22Rv1 (cell line): ENCODE measurements around the gene HNRNPH3.

Experiments used
- H3K27ac ChIP-seq: fragments of 450-650 bp; 2 replicates; pipeline ENCODE4 v1.5.1; 2017
- ZFX ChIP-seq: fragments of 450-650 bp; IDR thresholded peaks from 2 replicates; pipeline ENCODE4 v1.6.1; 2017; ENCODE audit warnings: antibody characterized with exemption, borderline replicate concordance
- TF ChIP-seq, protein P1 (sequence below): fragments of 450-650 bp; IDR thresholded peaks from 2 replicates; pipeline ENCODE4 v1.5.1; 2017; ENCODE audit warnings: mild to moderate bottlenecking

HNRNPH3 gene, protein sequence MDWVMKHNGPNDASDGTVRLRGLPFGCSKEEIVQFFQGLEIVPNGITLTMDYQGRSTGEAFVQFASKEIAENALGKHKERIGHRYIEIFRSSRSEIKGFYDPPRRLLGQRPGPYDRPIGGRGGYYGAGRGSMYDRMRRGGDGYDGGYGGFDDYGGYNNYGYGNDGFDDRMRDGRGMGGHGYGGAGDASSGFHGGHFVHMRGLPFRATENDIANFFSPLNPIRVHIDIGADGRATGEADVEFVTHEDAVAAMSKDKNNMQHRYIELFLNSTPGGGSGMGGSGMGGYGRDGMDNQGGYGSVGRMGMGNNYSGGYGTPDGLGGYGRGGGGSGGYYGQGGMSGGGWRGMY

DNA sequence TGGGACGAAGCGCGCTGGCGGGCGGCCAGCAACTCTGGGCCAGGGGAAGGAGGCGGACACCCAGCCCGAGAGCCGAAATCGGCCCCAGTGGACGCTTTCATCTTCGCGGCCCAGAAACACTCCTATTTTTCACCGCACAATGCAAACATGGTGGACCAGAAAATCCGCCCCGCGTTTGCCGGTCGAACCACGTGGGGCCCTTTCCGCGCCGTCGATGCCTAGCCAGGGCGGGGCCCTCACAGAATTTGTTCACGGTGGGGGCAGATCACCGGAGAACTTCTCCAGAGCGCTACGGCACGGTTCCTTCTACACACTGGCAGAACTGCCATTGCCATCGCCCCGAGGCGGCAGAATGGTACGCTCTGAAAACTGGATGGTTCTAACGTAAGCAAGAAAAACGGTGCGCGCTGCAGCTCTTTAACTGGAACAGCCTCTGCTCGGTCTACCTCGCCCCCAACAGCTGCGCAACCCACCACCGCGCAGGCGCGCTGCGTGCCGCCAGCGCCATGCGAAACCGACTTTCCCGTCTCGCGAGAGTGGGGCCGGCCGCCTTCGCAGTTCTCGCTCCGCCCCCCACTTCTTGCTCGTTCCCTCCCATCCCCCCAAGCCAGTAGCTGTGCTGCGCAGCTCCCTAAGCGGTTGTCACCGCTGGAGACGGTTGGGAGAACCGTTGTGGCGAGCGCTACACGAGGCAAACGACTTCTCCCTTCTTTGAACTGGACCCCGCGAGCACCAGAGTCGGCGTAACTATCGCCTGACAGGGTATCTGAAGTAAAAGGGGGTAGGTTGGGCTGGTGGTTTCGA, at the start of gene HNRNPH3:
Gene HNRNPH3, plus strand, starts transcription at position 610 of the 804 bp plus-strand sequence. CDS start 5,158 bp downstream, outside the sequence.
- peak within 1 kb of the TSS; percentile 99 for H3K27ac ChIP-seq
- TF ChIP-seq, protein P1, sequence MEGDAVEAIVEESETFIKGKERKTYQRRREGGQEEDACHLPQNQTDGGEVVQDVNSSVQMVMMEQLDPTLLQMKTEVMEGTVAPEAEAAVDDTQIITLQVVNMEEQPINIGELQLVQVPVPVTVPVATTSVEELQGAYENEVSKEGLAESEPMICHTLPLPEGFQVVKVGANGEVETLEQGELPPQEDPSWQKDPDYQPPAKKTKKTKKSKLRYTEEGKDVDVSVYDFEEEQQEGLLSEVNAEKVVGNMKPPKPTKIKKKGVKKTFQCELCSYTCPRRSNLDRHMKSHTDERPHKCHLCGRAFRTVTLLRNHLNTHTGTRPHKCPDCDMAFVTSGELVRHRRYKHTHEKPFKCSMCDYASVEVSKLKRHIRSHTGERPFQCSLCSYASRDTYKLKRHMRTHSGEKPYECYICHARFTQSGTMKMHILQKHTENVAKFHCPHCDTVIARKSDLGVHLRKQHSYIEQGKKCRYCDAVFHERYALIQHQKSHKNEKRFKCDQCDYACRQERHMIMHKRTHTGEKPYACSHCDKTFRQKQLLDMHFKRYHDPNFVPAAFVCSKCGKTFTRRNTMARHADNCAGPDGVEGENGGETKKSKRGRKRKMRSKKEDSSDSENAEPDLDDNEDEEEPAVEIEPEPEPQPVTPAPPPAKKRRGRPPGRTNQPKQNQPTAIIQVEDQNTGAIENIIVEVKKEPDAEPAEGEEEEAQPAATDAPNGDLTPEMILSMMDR, result no peak
- no peak for TF ChIP-seq ZFX

DNA sequence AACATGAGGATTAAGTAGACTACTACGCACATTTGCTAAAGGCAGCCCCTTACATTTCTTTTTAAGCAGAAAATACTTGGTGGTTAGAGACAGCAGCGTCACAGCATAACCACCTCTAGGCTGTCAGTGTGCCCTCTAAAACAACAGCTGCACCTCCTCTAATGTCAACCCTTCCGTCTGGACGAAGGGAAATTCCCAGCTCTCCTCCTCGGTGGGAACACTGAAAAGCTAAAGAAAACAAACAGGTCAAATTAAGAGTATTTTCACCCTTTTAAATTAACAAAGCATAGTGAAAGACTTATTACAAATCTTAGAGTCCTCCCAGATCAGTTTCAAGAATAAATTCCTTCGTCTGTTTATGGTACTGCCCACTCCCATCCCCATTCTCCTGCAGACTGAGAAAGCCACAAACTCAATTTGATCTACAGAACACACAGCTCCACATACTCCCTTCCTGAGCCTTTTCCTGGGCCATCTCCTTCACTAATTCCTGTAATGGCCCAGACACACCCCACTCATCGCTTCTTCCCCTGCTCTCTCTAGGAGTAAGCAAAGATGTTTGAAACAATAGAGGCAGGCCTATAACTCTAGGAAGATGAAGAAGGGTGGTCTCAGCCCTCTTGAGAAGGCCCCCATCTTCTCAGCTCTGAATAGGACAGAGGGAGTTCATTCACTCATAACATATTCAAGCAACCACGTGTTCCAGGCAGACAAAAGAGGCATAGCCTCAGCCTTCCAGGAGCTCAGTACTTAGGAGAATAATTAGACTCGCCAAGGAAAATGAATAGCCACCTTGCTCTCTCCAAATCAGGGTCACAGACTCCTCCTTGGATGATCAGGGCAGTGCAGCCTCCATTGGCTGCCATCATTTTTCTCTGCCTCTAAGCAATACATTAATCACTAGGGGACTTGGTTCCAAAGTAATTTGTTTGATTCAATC, 47.5 kb upstream of the HNRNPH3 start:
- no peak for TF ChIP-seq ZFX
- TF ChIP-seq, protein P1, result no peak
- H3K27ac ChIP-seq, result no peak overlapping the region

DNA sequence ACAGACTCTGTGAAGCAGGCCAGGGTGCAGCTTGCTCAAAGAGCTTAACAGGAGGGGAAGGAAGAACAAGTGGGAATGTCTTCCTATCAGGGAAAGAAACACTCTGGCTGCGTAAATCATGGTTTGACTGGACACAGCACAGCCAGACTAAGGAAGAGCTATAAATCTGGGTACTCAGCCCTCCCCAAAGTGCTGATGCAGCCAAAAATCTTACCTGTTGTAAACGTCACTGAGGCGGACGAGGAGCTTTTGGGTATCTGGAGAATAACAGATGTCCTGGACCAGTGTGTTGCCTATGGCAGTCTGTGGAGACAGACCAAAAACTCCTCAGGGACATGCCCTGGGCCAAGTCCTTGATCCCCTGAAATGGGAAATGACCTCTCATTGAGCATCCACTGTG, 43.1 kb upstream of the HNRNPH3 start:
- TF ChIP-seq ZFX, result no peak
- TF ChIP-seq, protein P1, result no peak

DNA sequence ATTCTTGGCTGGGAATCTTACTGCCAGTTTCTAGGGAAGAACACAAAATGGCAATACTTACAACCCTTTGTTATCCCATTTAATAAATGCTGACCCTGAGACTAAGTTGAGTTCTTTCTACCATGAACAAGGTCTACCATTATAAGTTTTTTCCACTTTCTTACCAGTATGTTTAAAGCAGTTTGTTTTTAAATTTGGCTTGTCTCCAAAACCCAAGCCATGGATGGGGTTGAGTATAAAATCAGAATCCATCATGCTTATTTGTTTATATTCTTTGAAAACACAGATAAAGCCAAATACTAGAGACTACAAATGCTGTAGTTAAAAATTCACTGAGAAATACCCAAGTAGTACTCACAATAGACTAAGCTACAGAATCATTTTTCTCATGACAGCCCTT, 41.1 kb upstream of the HNRNPH3 start:
- TF ChIP-seq, protein P1, result no peak
- no peak for TF ChIP-seq ZFX
- H3K27ac ChIP-seq, result no peak overlapping the region

More for the DNA sequence above, 43.1 kb upstream of the HNRNPH3 start:
- no peak overlapping the region for H3K27ac ChIP-seq

DNA sequence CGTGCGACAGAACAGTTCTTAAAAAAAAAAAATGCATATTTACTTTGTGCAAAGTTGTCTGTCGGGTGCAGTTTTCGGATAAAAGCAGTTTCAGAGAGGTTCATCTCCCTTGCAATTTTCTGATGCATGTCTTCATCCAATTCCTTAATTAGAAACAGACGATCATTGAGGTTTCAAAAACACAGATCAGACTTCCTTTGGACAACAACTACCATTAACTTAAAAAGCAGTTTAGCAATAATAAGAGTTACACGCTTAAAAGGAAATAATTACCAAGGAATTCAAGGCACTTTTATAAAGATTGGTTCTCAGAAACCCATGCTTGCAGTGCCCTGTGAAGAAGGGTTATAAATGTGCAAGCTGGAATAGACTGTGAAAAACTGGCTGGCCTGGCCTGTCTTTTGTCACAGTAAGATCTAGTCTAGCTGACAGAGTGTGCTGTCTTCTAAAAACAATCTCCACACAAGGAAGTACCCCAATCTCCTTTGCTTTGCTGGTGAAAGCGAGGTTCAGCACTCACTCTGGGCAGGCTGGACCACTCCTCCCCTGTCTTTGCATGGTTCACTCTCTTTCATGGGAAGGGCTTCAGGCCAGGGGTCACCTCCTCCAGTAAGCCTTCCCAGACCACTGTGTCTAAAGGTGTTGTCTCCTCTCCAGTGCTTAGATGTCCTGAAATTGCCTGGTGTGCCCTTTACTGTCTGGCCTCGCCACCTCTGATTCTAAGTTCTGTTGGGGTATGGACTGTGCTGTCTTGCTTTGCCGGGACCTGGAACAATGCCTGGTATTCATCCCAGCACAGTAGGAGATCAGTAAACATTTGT, 34.8 kb upstream of the HNRNPH3 start:
- H3K27ac ChIP-seq, result peak overlapping the region; percentile 46
- TF ChIP-seq, protein P1, result no peak
- no peak for TF ChIP-seq ZFX

DNA sequence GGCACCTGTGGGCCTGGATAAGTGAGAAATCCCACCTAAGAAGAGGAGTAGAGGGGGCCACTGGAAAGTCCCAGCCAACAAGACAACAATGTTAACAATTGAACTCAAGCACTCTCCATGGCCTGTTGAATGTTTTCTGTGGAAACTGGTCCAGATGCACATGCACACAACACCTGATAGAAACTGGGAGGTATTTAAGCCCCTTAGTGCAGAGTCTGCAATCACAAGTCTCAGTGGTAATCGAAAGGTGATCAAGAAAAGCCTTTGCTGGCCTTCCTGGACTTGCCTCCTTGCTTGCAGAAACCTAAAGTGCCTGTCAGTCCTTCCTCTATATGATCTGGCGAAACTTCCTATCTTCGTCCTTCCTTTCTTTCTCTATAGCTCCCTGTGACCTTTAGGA, 30.6 kb upstream of the HNRNPH3 start:
- TF ChIP-seq, protein P1, result no peak
- TF ChIP-seq ZFX, result no peak
- H3K27ac ChIP-seq, result peak overlapping the region; percentile 44
